NT2/D1 (cell line): Measurements from ENCODE around the gene CENPV.

Experiments
- SUZ12 ChIP-seq: IDR thresholded peaks from 2 replicates; pipeline ENCODE4 v1.6.1; 2011; ENCODE audit not compliant: insufficient read length, insufficient read depth; ENCODE audit errors: extremely low read depth
- YY1 ChIP-seq: IDR thresholded peaks from 2 replicates; pipeline ENCODE4 v1.6.1; 2011; ENCODE audit not compliant: insufficient read length, insufficient read depth
- ZNF274 ChIP-seq: IDR thresholded peaks from 2 replicates; pipeline ENCODE4 v1.6.1; 2011; ENCODE audit warnings: mild to moderate bottlenecking, low read depth, low read length

- TF ChIP-seq YY1 (no peak), ZNF274 (no peak), SUZ12 (no peak)
These were observed 7.7 kb downstream of the CENPV start for GRCh38 chr17:16345565-16345964.
